Measurements from ENCODE around the gene DBH.

- no peak for TF ChIP-seq CTCF (IDR thresholded peaks at IDR 0.05; ENCODE audit: low read depth, low read length, poor library complexity, severe bottlenecking)
- no peak for TF ChIP-seq EZH2phosphoT487 (IDR thresholded peaks at IDR 0.05; ENCODE audit: borderline replicate concordance, low read length)
Observed at GRCh38 chr9:133683586-133684120, 47.5 kb downstream of the DBH start.
